Dedifferentiated amniotic fluid mesenchymal stem cell (primary cell): Measurements from ENCODE around the gene SMIM24.
A peak's percentile ranks its signal among the peaks of the same experiment; 100 is the strongest.
"Not testable (repeated sequence)": the region's sequence is repeated elsewhere in the genome, so short reads cannot be mapped to it uniquely, and the experiment has no call there.

Experiments used
- DNase-seq: peaks from one replicate; pipeline ENCODE4 v3.0.0-alpha.2; 2016; ENCODE audit errors: extremely low spot score

Gene SMIM24

DNA sequence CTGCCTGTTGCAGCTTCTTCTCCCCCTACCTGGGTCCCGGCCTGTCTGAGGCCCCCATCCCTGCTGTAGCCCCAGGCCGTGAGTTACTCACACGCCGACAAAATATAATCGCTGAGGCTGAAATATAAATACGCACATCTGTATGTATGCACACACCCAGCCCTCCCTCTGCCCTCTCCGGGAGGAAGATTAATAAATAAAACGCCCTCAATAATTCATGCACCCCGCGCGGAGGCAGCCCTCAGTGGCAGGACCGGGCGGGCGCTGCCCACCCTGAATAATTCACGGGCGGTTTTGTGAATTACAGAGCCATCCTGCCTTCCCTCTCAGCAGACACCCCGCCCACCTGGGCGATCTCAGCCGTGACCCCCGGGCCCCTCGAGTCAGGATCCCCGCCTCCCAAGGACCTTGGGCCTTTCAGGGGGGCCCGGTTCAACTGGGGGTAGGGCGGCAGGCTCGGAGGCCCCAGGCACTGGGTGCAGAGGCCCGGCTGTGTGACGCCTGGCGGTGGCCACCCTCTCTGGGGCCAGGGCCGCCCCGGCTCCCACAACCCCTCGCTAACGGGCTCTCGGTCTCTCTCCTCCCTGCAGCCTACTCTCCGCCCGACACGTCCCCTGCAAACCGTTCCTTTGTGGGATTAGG lies 24.2 kb downstream of the SMIM24 start:
- DNase-seq = no peak

DNA sequence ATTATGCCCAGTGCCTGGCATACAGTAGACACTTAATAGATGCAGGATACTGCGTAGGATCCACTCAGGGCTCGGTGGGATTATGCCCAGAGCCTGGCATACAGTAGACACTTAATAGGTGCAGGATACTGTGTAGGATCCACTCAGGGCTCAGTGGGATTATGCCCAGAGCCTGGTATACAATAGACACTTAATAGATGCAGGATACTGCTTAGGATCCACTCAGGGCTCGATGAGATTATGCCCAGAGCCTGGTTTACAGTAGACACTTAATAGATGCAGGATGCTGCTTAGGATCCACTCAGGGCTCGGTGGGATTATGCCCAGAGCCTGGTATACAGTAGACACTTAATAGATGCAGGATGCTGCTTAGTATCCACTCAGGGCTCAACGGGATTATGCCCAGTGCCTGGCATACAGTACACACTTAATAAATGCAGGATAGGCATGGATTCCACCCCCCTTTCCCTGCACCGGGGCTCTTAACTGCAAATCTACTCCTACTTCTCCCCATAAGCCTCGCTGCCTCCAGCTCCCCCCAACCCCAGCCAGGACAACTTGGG lies 24.9 kb downstream of the SMIM24 start:
- no peak for DNase-seq

DNA sequence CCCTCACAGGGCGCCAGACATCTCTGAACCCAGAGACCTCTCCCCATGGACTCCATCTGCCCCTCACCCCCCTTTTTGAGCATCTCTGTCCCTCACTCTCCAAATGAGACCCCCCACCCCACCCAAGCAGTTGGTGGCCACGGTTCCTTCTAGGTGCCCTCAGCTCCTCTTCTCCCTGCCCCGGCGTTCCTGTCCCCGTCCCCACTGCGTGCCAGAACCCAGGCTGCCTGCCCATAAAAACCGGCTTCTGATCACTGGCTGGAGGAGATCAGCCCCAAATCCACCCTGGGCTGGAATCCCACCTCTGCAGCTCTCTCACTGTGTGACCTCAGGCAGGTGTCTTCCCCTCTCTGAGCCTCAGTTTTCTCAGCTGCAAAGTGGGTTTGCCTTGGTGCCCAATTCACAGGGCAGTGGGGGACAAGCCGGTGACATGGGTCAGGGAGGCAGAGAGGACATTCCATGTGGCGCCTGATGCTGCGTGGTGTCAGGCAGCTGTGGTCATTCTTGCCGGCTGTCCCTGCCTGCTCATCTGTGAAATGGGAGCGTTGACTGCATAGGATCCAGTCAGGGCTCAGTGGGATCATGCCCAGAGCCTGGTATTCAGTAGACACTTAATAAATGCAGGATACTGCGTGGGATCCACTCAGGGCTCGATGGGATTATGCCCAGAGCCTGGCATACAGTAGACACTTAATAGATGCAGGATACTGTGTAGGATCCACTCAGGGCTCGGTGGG lies 25.5 kb downstream of the SMIM24 start:
- no peak for DNase-seq

DNA sequence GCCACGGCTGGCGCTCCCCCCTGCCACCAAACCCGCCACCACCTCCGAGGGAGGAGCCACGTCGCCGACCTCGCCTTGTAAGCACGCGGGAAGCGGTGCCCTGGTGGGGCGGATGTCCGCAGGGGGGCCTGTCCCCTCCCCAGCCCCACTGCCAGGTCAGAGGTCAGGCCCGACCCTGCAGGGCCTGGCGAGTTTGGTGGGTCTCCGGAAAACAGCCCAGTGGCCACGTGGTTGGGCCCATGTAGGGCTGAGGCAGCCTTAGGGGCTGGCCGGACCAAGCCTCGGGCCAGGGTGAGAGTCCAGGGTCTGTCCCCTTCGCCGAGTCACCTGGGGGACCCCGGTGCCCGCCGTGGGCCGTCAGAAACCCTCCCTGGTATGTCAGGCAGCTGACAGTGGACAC lies 26.5 kb downstream of the SMIM24 start:
- no peak for DNase-seq

DNA sequence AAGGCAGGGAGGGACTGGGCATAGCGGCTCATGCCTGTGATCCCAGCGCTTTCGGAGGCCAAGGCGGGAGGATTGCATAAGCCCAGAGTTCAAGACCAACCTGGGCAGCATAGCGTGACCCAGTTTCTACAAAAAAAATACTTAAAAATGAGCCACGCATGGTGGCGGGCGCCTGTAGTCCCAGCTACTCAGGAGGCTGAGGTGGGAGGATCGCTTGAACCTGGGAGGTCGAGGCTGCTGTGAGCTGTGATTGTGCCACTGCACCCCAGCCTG lies 27.4 kb downstream of the SMIM24 start:
- not testable (repeated sequence) for DNase-seq

DNA sequence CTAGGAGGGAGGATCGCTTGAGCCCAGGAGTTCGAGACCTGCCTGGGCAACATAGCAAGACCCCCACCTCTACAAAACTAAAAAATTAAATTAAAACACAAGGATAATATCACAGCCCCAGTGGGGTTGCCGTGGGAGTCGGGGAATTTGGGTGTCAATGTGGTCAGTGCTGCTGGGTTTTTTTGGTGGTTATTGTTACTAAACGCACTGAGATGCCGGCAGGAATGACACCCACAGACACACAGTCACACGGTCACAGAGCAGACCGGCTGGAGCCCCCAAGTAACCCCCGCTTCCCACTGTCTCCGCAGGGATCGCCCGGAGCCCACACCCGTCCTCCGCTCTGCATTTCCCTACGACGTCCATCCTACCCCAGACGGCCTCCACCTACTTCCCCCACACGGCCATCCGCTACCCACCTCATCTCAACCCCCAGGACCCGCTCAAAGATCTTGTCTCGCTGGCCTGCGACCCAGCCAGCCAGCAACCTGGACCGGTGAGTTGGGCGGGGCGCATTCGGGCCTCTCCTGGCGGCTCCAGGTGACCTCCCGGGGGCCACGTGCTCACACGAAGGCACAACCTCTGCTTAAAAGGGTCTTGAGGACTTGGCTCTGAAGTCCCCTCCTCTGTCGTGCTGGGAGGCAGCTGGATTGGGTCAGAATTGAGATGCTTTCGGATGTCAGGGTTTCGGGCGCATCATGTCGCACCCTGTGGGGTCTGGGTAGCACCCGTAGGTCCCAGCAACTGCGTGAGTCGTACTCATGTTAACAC lies 28.0 kb downstream of the SMIM24 start:
- no peak for DNase-seq

DNA sequence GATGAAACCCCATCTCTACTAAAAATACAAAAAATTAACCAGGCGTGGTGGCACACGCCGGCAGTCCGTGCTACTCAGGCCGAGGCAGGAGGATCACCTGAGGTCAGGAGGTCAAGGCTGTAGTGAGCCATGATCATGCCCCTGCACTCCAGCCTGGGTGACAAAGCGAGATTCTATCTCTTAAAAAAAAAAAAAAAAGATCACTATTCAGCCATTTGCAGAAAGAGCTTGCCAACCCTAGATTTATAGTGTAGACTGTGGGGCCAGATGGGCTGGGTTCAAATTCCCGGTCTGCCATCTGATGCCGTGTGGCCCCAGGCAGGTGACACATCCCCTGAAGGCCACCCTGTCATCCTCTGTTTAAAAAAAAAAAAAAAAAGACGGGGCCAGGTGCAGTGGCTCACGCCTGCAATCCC lies 28.9 kb downstream of the SMIM24 start:
- DNase-seq = no peak

DNA sequence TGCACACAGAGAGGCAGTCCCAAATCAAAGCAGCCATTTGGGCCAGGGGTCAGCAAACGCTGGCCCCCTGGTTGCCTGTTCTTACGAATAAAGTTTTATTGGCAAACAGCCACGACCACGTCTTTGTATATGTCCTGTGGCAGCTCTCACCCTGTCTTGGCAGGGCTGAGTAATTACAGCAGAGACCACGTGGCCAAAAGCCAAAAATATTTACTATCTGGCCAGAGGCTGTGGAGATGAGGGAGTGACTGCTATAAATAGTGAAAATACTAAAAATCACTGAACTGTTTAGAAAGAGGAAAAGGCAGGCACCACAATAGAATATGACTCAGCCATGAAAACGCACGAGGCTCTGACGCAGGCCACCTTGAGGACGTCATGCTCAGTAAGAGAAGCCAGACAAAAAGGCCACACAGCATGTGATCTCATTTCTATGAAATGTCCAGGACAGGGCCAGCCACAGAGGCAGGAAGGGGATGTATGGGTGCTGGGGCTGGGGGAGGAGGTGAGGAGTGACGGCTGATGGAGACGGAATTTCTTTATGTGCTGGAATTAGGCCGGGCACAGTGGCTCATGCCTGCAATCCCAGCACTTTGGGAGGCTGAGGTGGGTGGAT lies 29.4 kb downstream of the SMIM24 start:
- DNase-seq = peak; percentile 93

DNA sequence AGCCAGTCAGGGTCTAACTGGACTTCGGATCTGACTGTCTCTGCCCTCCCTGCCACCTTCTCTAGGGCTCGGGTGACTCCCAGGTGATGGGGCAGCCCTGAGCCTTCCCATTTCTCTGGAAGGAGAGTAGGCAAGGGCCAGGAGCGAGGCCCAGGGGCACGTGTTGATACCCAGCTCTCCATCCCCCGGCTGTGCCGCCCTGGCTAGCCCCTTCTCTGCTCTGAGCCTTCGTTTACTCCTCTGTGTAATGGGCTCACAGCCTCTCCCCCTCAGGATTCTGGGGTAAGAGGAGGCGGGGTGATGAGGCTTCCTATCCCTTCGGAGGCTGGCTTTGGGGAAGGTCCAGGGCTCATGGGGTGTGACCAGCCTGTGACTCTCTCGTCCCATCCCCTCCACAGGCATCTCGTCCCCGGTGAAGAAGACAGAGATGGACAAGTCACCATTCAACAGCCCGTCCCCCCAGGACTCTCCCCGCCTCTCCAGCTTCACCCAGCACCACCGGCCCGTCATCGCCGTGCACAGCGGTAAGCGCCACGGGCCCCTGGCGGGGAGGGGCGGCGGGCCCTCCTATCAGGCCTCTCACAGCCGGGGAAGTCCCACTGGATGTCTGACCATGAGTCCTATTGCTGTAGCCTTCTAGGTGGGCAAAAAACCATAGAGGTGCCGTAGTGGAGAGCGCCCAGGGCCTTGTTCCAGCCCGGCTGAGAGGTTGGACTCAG lies 31.6 kb downstream of the SMIM24 start:
- no peak for DNase-seq

DNA sequence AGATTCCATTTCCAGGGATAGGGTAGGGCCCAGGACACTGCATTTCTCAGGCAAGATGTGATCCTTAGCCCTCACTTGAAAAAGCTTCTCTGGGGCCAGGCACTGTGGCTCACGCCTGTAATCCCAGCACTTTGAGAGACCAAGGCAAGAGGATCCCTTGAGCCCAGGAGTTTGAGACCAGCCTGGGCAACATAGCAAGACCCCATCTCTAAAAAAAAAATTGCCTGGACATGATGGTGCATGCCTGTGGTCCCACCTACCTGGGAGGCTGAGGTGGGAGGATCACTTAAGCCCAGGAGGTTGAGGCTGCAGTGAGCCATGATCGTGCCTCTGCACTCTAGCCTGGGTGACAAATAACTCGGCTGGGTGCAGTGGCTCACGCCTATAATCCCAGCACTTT lies 33.7 kb downstream of the SMIM24 start:
- DNase-seq = not testable (repeated sequence)

DNA sequence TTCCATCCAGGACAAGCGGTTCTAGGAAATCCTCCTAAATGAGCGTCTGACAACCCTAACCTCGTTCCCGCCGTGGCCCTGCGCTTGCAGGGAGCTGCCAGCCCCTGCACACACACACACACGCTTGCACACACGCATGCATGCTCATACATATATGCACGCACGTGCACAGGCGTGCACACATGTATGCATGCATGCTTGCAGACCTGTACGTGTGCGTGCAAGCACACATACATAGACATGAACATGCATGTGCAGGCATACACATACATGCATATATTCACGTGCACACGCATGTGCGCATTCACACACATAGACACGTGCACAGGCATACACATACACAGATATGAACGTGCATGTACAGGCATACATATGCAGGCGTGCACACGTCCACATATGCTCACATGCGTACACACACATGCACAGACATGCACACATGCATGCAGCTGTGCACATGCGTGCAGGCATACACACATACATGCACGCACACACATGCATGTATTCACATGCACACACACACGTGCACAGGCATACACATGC lies 35.6 kb downstream of the SMIM24 start:
- DNase-seq = no peak

DNA sequence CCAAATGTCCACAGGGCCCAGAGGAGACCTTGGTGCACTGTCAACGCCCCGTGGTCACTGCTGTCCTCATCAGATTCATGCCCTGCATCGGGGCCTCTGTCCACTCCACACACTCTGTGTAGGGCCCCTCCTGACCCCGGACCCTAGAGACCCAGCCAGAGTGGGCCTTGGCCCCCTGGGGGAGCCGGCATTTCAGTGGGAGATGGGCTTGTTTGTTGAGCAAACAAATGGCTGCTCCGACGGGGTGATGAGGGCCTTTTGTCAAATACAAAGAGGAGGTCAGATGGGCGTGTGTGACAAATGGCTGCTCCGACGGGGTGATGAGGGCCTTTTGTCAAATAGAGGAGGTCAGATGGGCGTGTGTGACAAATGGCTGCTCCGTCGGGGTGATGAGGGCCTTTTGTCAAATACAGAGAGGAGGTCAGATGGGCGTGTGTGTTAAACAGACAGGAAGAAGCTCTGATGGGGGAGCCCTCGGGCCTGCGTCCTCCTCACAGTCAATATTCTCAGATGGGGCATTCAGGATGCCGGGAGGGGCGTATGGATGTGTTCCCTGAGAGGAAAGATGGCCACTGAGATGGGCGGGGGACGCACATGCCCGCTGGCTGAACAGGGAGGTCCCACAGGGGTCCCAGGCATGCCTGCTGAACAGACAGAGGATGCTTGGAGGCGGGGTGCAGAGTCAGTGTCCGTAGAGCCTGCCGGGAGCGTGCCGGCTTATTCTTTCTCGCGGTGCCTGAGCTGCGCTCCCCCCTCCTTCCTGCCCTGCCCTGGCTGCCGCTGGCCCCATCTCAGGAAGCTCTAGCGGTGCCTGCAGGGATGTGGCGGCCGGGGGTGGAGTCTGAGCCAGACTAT lies 36.3 kb downstream of the SMIM24 start:
- DNase-seq = no peak

DNA sequence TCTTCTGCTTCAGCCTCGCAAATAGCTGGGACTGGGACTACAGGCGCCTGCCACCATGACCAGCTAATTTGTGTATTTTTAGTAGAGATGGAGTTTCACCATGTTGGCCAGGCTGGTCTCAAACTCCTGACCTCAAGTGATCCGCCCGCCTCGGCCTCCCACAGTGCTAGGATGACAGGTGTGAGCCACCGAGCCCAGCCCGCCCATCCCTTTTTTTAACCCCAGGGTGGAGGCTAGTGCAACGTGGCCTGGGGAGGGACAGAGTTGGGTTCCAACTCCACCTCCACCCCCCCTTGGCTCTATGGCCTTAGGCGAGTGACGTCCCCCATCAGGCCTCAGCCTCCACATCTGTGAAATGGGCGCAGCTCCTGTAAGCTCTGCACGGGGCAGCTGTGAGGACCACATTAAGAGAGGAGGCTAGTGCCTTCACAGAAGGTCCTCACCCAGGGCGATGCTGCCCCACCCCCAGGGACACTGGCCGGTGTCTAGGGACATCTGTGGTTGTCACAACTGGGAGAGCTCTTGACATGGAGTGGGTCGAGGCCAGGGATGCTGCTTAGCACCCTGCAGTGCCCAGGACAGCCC lies 37.7 kb downstream of the SMIM24 start:
- DNase-seq = no peak

DNA sequence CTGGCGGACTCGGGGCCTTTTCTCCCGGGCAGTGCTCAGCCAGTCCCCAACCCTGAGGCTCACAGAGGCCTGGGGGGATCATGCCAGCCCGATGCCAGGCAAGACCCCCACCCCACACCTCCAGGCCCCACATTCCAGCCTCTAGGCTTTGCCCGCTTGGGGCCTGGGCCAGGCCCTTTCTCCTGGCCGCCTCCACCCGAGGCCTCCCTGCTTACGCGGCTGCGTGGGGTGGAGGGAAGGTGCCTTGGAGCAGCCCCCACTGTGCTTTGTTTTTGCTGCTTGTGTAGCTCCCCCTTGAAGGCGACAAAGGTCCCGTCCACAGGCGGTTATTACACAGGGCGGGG lies 38.4 kb downstream of the SMIM24 start:
- no peak for DNase-seq

DNA sequence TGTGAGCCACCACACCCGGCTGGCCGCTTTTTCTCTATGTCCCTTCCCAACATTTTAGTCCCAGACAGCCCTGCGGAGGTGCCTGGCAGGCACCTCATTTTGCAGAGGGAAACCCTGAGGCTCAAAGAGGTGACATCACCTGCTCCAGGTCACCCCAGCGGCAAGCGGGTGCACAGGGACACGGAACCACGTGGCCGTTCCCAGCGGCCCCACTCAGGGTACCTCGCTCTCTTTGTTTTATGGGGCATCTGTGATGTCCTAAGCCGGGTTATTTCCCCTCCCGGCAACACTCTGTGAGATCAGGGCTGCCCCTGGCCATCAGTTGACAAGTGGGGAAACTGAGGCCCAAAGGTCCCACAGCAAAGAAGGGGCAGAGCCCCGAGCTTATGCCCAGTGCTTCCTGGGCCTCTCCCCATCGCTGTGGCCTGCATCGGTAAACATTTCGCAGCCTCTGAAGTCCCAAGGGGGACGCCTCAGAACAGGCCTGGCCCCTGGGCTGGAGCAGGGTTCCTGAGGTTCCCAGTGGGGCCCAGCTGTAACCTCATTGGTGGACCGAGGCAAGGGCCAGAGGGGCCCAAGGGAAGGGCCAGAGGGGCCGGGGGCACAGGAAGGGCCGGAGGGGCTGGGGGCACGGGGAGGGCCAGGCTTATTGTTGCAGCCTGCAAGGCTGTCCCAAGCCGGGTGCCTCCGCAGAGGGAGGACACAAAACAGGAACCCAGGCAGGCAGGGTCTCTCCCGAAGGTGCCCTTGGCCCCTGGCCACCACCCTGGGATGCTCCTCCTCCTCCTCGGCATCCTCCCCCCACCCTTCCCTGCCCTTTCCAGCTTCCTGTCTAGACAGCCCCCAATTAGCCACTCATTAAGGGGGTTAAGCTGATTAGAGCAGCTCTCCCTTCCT lies 39.0 kb downstream of the SMIM24 start:
- DNase-seq = no peak

DNA sequence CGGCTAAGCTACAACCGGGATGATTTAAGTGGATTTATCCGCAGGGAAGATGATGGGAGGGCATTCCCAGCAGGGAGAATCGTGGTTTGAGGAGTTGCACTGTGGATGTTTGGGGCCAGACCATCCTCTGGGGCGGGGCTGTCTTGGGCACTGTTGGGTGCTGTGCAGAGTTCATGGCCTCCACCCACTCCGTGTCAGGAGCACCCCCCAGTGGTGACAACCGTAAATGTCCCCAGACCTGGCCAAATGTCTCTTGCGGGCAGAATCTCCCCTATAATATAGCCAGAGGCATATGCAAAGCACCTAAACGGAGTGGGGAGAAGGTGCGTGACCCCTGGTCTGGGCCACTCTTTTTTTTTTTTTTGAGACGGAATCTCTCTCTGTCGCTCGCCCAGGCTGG lies 40.2 kb downstream of the SMIM24 start:
- no peak for DNase-seq

DNA sequence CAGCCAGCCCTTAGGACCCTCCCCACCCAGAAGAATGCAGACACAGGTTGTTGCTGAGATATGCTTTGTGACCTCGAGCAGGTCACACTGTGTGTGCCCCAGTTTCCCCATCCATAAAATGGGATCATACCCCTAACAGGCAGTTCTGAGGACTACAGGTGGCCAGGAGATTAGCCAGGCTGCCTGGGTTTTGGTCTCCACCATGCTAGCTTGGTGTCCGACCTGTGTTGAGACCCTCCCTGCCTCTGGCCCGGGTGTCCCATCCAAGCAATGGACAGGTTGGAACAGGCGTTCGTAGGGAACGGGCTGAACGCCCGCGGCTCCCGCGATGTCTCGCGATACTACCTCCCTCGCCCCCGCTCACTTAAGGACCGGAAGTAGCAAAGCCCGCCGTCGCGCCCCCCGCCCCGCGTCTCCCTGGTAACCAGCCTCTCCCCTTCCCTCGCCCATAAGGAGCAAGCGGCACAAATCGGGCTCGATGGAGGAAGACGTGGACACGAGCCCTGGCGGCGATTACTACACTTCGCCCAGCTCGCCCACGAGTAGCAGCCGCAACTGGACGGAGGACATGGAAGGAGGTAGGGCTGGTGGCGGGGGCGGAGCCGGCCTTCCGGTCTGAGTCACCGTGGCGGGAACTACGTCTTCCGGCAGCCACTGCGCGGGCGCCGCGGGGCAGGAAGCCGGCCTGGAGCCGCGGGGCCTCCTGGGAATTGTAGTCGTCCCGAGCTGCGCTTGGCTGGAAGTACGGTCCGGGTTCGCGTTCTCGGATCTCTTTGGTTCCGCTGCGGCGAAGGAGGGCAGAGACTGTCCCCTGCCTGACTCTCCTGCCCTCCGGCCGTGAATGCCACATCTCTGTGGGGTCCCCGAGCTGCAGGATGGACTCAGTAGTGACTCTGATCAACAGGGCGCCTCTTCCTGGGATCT lies 45.4 kb downstream of the SMIM24 start:
- peak; percentile 94 for DNase-seq
